NCI-H1105 treated with DMSO at 0.1 percent for 48 hours (cell line): ENCODE data around the gene MYO7B.

Source experiments
- DNase-seq: peaks from one replicate; lab custom pipeline; 2025; lab: John Stamatoyannopoulos, UW

MYO7B gene

DNA sequence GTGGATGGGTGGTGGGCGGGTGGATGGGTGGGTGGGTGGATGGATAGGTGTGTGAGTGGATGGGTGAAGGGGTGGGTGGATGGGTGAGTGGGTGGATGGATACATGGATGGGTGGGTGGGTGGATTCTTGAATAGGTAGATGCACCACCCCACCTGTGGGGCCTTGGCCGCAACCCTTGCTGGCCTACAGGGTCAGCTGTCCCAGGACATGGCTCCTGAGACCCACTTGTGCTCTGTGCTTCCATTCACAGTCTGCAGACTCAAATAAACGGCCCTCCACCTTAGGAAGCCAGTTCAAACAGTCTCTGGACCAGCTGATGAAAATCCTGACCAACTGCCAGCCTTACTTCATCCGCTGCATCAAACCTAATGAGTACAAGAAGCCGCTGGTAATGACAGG, 54.4 kb downstream of the MYO7B start:
- DNase-seq = no peak

DNA sequence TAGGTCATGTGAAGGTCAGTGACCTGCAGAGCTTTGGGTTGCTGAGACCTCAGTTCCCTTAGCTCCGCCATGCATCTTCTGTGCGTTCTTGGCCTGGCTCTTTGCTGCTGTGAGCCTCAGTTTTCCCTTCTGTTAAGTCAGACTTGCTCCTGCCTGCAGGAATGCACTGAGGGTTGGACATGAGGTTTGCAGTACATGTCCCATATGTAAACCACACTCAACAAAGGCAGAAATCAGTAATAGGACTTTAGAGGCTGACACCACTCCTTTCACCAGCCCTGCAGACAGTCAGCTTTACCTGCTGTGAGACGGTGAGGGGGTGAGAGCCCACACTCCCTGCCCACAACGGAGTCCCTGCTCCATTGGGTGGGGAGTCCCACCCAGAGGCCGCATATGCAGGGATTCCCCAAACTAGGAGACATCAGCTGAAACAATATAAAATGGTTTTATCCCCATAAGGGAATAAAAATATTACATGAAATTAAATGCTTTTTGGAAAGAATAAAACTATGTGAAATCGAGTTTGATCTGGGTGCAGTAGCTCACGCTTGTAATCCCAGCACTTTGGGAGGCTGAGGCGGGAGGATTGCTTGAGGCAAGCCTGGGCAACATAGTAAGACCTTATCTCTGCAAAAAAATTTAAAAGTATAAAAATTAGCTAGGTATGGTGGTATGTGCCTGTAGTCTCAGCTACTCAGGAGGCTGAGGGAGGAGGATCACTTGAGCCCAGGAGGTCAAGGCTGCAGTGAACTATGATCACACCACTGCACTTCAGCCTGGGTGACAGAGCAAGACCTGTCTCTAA, 55.1 kb downstream of the MYO7B start:
- no peak for DNase-seq

DNA sequence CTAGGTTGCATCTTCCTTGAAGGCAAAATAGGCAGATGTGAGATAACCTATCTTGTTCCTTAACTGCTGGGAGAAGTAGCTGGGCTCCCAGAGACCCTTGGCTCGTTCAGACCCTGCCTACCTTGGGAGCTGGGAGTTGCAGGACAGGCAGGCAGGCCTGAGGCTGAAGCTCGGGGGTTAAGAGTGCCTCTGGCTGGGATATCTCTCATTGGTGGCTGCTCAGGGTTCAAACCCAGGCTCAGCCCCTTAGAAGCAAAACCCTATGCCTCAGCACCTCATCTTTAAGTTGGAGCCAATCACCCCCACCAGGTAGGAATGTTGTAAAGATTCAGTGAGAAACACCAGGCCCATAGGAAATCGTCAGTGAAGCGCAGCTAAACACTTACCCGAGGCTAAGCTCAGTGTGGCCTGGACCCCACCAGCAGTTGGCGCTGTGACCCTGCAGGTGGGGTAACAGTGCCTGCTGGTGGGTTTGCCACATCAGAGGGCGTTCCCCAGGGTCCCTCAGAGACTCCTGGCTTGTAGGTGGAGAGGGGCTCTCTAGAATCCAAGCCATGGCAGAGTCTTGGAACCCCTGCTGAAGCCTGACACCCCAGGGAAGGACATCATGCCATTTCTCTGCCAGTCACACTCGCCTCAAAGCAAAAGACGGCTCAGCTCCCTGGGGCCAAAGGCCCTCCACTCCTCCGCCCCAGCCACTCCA, 55.9 kb downstream of the MYO7B start:
- peak; percentile 6 for DNase-seq

DNA sequence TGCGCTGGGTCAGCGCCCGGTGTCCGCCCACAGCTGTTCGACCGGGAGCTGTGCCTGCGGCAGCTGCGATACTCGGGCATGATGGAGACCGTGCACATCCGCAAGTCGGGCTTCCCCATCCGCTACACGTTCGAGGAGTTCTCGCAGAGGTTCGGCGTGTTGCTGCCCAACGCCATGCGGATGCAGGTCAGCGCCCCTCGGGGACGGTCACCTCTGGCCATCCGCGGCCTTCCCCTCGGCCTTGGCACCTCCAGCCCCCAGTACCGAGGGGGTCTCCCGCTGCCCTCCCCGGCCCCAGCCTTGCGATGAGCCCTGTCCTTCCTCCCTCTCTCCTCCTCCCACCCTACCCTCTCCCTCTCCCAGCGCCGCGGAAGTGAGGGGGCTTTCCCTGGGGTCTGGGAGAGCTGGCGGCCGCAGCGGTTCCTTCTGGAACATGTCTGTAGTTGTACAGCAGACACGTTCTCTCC, 57.3 kb downstream of the MYO7B start:
- DNase-seq = no peak

DNA sequence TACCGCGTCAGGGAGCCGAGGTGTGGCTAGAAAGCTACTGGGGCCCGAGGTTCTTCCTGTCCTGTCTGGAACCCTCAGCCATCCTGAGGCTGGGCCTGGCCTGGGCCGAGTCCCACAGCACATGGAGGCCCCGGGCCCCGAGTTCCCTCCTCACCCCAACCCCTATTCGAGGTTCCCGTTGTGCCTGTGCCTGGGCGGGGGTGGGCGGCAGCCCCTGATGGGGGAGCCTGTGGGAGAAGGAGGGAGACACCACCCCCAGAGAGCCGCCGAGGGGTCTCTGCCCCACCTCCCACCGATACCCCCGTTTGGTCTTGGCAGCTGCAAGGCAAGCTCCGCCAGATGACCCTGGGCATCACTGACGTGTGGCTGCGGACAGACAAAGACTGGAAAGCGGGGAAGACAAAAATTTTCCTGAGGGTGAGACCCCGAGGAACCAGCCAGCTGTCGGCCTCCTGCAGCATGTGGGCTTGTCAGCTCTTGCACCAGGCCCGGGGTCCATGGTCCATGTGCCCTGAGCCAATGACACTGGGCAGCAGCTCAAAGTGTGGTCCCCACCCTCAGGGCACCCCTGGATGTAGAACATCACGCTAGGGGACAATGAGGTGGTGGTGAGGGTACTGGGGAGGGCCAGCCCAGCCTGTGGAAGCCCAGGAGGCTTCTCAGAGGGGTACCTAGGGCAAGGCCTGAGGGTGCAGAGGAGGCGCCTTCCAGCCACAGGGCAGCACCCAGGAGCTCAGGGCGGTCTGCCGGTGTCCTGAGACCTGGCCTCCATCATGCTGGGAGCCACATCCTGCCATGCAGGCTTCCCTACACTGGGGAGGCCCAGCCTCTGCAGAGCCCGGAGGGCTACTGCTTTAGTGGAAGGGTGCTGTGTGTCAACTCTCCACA, 58.0 kb downstream of the MYO7B start:
- no peak for DNase-seq

DNA sequence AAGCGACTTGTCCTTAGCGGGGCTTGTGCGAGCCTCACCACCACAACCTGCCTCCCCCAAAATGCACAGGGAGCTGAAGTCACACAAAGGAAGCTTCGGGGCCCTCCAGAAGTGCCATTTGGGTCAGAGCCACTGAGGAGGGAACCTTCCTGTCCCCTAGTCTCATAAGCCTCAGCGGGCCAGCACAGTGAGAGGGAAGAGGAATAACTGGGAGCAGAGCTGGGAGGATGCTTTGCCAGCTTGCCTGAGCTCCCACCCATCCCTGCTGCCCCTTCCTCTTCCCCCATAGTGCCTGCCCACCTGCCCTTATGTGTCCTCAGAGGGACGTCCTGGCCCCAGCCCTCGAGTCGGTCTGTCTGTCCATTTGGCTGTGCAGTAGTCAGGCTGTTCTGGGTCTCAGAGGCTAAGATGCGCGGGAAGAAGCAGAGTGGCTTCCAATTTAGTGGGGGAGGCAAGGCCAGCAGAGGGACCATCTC, 58.7 kb downstream of the MYO7B start:
- DNase-seq = no peak

DNA sequence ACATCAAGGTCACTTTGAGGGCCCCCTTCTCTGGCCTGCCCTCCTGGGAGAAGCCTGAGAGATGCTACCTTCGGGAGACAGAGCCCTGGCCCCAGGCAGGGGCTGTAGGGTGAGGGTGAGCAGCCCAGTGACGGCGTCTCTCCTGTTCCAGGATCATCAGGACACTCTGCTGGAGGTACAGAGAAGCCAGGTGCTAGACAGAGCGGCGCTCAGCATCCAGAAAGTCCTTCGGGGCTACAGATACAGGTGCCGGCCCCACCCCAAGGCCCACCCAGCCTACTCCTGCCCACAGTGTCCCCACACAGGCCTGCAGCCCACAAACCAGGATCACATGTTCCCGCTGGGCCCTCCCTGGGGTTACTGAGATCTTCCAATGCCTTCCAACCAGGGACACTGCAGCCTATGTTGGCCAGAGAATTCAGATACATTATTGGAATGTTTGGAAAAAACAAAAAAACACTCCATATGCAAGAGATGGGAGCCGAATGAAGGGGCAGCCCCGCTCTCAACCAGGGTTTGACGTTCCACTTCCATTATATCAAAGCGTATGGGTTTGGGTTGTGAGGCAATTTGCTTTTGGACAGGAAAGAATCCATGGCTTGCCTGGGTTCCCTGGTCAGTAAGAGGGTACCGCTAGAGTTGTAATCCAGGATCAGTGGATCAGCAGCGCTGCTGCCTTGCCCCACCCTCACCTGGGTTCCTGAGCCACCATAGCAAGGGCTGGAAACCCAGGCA, 61.0 kb downstream of the MYO7B start:
- no peak for DNase-seq

DNA sequence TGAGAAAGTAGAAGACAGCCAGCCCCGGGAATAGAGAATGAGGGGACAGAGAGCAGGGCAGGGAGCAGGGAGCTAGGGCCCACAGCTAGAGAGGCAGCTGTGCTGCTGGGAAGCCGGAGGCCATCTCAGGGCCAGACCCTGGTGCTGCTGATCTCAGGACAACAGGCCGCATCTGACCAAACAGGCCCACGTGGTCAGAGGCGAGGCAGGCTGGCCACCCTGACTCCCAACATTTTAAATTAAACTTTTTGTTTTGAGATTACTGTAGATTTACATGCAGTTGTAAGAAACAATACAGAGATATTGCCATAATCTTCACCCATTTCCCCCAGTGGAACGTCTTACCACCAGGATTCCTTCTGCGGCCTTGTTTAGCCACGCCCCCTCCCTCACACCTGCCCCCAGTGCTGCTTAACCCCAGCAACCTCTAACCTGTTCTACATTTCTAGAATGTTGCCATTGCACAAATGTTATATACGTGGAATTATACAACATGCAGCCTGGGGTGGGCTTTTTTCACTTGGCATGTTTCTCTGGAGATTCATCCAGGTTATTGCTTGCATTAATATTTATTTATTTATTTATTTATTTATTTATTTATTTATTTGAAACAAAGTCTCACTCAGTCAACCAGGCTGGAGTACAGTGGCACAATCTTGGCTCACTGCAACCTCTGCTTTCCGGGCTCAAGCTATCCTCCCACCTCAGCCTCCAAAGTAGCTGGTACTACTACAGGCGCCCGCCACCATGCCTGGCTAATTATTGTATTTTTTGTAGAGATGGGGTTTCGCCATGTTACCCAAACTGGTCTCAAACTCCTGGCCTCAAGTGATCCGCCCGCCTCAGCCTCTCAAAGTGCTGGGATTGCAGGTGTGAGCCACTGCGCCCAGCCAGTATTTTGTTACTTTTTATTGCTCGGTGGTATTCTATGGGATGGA, 61.8 kb downstream of the MYO7B start:
- DNase-seq = no peak

DNA sequence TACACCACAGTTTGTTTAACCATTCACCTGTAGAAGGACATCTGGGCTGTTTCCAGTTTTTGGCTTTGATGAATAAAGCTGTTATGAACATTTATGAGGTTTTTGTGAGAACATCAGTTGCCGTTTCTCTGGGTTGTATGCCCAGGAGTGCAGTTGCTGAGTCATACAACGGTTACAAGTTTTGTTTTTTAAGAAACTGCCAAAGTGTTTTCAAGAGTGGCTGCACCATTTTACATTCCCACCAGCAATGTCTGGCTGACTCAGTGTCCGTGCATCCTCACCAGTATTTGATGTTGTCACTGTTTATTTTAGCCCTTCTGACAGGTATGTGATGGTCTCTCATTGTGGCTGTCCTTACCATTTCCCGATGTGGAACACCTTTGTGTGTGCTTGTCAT, 62.5 kb downstream of the MYO7B start:
- DNase-seq = no peak

DNA sequence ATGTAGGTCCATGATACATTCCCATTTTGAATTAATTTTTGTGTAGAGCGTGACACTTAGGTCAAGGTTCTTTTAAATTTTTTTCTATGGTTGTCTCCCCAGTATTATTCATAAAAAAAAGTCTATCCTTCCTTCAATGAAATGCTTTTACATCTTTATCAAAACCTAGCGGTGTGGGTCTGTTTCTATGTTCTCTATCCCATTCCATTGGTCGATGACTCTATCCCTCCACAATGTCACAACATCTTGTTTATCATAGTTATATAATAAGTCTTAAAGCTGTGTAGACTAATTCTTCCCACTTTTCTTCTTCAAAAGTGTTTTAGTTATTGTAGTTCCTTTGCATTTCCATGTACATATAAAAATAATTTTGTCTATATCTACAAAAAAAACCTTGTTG, 63.2 kb downstream of the MYO7B start:
- DNase-seq = no peak

DNA sequence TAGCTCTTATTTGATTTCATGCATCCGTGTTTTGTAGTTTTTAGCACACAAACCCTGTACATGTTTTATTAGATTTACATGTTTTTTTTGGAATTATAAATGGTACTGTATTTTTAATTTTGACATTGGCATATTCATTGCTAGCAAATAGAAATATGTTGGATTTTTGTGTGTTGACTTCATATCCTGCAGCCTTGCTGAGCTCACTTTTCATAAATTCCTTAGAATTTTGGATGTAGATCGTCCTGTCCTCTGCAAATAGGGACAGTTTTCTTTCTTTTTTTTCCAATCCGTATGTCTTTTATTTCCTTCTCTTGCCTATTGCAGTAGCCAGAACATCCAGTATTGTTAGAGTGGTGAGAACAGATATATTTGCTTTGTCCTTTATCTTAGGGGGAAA, 63.7 kb downstream of the MYO7B start:
- DNase-seq = no peak

DNA sequence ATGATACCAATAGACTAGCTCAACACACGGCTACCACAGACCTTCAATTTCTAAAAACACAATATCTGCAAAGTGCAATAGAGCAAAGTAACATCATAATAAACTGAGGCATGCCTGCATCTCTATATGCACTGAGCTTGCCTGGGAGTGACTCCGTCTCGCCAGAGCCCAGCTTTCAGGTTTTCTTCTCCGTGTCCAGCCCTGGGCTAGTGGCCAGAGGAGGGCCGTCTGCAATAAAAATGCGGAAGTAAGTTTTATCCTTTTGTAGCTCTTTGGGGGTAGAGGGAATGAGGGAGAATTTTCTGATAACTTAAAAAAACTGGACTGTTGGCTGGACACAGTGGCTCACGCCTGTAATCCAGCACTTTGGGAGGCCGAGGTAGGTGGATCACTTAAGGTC, 69.5 kb downstream of the MYO7B start:
- DNase-seq = no peak

DNA sequence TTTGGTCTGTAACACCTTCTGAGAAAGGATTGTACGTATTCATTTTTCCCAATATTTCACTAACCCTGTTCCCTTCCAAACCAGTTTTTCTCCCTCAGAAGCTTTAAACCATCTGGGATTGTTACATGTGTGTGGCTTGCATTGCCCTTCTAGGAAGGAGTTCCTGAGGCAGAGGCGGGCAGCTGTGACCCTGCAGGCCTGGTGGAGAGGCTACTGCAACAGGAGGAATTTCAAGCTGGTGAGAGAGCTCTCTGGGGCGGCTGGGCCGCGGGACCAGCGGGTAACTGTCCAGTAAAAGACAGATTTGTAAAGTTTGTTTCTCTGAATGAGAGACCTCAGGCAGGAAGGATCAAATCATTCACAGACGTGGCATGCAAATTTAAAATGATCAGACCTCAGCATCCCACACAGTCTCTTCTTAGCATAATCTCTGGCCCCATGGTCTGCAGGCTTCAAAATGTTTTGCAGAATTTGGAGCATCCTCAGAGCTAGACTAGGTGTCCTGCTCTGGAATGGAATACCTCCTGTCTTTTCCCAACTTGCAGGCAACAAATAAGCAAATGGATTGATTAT, 70.3 kb downstream of the MYO7B start:
- no peak for DNase-seq

DNA sequence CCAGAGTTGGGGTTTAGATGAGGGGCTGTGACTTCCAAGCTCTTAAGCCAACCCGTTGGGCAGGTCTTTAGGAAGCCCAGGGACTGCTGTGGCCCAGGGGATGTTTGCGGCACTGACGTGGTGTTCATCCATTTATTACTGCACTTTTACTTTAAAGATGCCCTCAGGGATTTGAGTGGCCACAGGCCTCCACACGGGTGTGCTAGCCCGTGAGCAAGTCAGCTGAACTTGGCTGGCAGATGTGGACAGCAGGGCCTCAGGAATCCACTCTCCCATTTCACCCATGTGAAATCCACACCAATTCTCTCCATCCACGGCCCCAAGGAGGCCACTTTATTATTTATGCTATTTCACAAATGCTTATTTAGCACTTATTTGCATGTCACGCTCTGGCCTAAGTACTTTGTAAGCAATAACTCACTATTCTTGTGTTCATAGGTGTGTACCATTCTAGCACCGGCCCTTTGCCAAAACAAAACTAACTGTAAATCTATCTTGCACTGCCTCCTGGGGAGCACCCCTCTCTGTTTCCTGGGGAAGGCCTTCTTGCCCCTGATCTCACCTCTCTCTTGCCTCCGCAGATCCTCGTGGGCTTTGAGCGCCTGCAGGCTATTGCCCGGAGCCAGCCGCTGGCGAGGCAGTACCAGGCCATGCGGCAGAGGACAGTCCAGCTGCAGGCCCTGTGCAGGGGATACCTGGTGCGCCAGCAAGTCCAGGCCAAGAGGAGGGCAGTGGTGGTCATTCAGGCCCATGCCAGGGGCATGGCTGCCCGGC, 71.3 kb downstream of the MYO7B start:
- no peak for DNase-seq

DNA sequence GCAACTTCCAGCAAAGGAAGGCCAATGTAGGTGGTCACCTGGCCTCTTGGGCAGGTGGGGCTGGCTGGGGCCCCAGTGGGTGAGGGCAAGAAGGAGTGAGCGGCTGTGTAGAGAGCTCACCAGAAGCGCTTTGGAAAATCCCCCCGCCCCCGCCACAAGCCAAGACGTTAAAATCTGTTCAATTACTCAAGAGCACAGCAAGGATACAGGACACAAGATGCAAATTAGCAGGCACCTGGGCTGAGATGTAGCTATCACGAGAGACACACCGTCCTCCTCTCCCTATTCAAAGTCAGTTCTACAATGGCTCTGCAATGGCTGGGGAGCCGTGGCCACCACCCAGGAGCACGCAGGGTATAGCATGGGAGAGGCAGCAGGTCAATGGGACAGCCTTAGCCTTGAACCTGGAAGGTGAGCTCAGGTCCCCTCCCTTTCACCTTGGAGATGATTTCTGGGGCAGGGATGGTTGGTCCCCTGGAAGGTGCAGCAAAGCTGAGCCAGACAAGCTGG, 72.0 kb downstream of the MYO7B start:
- DNase-seq = no peak

DNA sequence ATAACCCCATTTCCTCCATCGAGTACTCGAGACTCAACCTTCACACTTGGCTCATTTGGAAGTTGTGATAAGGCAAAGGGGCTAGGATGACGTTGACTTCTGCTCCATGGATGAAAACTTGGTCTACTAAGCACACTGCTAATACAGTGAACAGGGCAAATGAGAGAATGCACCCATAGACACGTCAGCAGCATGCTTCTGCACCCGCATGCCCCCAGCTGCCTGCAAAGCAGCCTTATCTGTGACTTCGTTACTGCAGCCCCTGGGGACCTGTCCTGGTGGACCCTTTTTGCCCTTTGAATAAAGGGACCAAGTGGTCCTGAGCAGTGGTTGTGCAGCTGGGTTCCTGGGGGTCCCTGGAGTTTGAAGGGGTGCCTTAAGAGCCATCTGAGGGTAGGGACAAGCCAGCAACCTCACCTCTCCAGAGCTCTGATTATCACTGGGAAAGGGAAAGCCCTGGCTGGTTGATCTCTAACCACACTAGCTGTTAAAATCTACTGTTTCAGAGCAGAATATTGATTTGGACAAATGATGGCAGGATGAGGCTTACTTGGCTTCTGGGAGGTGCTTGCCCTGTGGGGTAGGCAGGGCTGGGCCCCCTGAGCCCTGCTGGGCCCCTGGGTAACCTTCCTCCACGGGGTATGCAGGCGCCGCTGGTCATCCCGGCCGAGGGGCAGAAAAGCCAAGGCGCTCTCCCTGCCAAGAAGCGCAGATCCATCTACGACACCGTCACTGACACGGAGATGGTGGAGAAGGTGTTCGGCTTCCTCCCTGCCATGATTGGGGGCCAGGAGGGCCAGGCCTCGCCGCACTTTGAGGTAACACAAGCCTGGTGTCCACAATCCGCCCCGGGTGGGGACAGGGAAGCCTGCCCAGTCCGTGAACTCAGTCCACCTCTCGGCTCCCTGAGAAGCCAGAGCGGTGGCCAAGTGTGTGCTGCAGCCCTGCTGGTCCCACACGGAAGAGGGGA, 72.9 kb downstream of the MYO7B start:
- no peak for DNase-seq

DNA sequence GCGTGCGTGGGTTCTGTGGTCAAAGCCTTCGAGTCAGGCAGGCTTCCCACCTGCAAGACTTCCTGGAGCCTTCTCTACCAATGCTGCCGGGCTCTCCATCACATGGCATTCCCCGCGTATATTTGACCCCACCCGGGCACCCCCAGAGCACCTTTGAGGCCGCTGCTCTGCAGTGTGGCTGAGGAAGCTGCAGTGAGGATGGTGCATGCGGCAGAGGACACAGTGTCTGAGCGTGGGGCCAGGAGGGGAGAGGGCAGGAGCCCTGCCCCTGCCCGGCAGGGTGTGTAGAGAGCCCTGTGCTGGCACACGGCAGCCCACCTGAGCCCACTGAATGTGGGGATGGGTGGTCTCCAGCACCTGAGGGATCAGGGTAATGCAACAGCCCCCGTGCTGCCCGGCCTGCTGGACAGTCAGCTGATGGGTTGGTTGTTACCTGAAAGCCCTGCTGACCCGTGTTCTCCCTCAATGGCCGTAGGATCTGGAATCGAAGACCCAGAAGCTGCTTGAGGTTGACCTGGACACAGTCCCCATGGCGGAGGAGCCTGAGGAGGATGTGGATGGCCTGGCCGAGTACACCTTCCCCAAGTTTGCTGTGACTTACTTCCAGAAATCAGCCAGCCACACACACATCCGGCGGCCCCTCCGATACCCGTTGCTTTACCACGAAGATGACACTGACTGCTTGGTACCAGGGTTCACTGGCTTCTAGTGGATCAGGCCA, 73.7 kb downstream of the MYO7B start:
- DNase-seq = no peak
